ENCODE results near the gene ALDH5A1.

Gene ALDH5A1

GRCh38 chr6:24494821-24495795, at the start of gene ALDH5A1:
Gene ALDH5A1, plus strand, starts transcription at chr6:24494969. Its CDS starts 28 bp downstream, at chr6:24494997.
- H3K4me3 ChIP-seq (replicated peaks; ENCODE audit: low read depth, low read length), result peak within 1 kb of the TSS; percentile 44
- peak; percentile 9 for DNase-seq (ENCODE audit: extremely low read depth, low read depth)
- no peak for TF ChIP-seq CTCF (IDR thresholded peaks at IDR 0.05; ENCODE audit: low read depth, low read length, missing control alignments)

- TF ChIP-seq CTCF (IDR thresholded peaks at IDR 0.05; ENCODE audit: low read depth, low read length, missing control alignments), result no peak
- no peak for DNase-seq (ENCODE audit: extremely low read depth, low read depth)
- no peak overlapping the region for H3K4me3 ChIP-seq (replicated peaks; ENCODE audit: low read depth, low read length)
Measured at GRCh38 chr6:24445704-24446103, 49.1 kb upstream of the ALDH5A1 start.

GRCh38 chr6:24446670-24447069, 48.1 kb upstream of the ALDH5A1 start:
- no peak for TF ChIP-seq CTCF (IDR thresholded peaks at IDR 0.05; ENCODE audit: low read depth, low read length, missing control alignments)
- H3K4me3 ChIP-seq (replicated peaks; ENCODE audit: low read depth, low read length), result no peak overlapping the region
- no peak for DNase-seq (ENCODE audit: extremely low read depth, low read depth)

GRCh38 chr6:24448396-24448795, 46.4 kb upstream of the ALDH5A1 start:
- TF ChIP-seq CTCF (IDR thresholded peaks at IDR 0.05; ENCODE audit: low read depth, low read length, missing control alignments), result no peak
- DNase-seq (ENCODE audit: extremely low read depth, low read depth), result no peak
- no peak overlapping the region for H3K4me3 ChIP-seq (replicated peaks; ENCODE audit: low read depth, low read length)

GRCh38 chr6:24448828-24449525, 45.8 kb upstream of the ALDH5A1 start:
- no peak for DNase-seq (ENCODE audit: extremely low read depth, low read depth)
- no peak overlapping the region for H3K4me3 ChIP-seq (replicated peaks; ENCODE audit: low read depth, low read length)
- TF ChIP-seq CTCF (IDR thresholded peaks at IDR 0.05; ENCODE audit: low read depth, low read length, missing control alignments), result no peak

- DNase-seq (ENCODE audit: extremely low read depth, low read depth), result no peak
- H3K4me3 ChIP-seq (replicated peaks; ENCODE audit: low read depth, low read length), result no peak overlapping the region
- no peak for TF ChIP-seq CTCF (IDR thresholded peaks at IDR 0.05; ENCODE audit: low read depth, low read length, missing control alignments)
Measured at GRCh38 chr6:24451581-24452388, 43.0 kb upstream of the ALDH5A1 start.
